Thyroid gland (tissue), 4 donors: ENCODE measurements around the gene MYO5C.

Experiments
- POLR2A ChIP-seq, 2 donors: fragments of 450-650 bp; IDR thresholded peaks; one replicate each; pipeline ENCODE4 v1.6.1; 2017; ENCODE audit warnings: antibody characterized with exemption in 2 of 2, mild to moderate bottlenecking in 2 of 2, moderate library complexity in 1 of 2
- TF ChIP-seq, protein P1 (sequence below), 6 experiments: fragments of 200-600 bp in 3 of 6; fragments of 450-650 bp in 3 of 6; sonication (generic) in 3 of 6; IDR thresholded peaks; one replicate each; pipeline ENCODE4 v1.5.1; 2016 to 2019; ENCODE audit warnings: antibody characterized with exemption in 6 of 6, mild to moderate bottlenecking in 2 of 6, inconsistent platforms in 1 of 6, moderate library complexity in 1 of 6

GRCh38 chr15:52326756-52327155 is 31.2 kb upstream of the MYO5C start:
- TF ChIP-seq POLR2A (IDR thresholded peaks at IDR 0.05), result no peak
- TF ChIP-seq, protein P1, sequence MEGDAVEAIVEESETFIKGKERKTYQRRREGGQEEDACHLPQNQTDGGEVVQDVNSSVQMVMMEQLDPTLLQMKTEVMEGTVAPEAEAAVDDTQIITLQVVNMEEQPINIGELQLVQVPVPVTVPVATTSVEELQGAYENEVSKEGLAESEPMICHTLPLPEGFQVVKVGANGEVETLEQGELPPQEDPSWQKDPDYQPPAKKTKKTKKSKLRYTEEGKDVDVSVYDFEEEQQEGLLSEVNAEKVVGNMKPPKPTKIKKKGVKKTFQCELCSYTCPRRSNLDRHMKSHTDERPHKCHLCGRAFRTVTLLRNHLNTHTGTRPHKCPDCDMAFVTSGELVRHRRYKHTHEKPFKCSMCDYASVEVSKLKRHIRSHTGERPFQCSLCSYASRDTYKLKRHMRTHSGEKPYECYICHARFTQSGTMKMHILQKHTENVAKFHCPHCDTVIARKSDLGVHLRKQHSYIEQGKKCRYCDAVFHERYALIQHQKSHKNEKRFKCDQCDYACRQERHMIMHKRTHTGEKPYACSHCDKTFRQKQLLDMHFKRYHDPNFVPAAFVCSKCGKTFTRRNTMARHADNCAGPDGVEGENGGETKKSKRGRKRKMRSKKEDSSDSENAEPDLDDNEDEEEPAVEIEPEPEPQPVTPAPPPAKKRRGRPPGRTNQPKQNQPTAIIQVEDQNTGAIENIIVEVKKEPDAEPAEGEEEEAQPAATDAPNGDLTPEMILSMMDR (IDR thresholded peaks at IDR 0.05), result no peak
